Muscle of back (tissue), 11 donors: ENCODE measurements around the gene ARG2. TPM values are rescaled to one million over a fixed set of nuclear protein-coding genes. Genes with fewer than 3 reads are reported as not detected.
A peak's percentile ranks its signal among the peaks of the same experiment; 100 is the strongest.
"Not testable (repeated sequence)": the region's sequence is repeated elsewhere in the genome, so short reads cannot be mapped to it uniquely, and the experiment has no call there.

Source experiments
- DNase-seq, 3 donors: peaks; one replicate each; pipeline versions ENCODE4 v3.0.0 to v3.0.0-alpha.2; 2013
- polyA plus RNA-seq, 10 donors: library from polyadenylated mRNA; unstranded; fragments of 120-200 nt; gene quantifications; one replicate each; pipeline ENCODE4 v1.2.1, GENCODE V29; 2013; ENCODE audit not compliant: insufficient read length in 10 of 10

The ARG2 gene
- polyA plus RNA-seq, 10 donors: 1.0 to 2.8 (median 2.0) TPM

DNA sequence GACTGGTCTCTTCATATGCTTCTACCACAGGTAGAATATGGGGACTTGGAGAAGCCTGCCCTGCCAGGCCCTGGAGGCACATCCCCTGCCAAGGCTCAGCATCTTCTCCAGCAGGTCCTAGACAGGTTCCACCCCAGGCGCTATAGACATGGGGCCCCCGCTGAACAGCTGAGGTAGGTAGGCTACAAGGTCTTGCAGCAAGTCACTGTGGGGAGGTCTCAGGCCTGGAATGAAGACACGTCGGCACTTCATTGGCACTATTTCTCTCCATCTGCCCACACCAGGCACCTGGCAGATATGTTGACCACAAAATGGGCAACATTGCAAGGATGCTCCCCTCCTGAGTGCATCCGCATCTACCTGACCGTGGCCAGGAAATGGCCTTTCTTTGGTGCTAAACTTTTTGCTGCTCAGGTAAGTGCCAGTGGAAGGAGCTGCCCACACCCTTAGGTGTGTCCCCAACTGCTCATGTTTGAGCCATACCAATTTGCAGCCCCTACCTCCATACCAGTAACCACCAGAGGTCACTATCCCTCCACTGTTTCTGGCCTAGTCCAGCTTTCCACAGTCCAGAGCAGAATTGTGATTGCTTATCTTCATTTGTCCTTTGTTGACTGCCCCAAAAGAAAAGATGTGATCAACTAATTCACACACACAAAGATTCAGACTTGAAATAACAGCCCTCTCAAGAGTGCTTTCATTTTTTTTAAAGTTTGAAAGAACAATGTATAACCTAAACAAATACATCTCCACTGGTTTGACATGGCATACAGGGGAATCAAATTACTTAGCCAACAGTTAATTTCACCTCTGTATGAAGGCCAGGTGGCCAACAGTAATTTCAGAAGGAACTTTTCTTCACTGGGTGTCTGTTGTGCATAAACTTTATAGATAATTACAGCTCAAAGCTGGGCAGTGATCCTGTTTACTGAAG, 35.7 kb upstream of the ARG2 start:
- peak; percentile 21 to 50 (median 33) for DNase-seq

DNA sequence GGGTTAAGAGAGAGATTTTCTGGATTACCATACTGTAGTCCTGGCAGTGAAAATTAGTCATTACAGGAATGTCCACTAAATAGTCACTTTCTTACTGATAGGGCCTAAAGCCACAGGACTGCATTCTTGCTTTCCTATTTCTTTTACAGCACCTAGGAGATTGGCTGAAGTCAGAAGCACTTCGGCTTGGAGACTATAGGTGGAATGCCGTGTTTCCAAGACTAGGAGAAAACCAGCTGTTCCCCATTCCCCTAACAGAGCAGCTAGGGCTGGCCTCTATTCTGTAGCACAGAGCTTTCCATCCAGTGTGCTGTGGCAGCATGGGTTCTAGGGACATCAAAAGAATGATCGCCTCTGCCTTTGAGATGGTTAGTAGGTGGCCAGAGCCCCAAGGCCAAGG, 34.7 kb upstream of the ARG2 start:
- no peak for DNase-seq

DNA sequence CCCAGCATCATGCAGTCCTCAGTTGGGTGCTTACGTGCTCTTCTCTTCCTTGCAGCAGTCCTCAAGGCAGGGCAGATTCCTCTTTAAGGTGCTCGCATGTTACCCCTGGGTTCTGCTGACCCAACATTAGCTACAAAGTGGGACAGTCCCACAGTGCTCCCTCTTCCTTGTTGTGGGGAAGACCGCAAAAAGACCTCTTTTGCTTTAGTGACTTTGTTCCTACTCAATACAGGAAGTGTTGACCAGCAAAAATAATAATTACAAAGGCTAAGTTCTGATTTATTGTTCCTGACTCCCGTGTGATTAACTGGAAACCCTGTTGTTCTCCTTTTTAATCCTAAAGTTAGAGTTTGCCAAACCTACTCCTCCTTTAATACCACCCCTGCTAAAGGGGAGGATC, 33.4 kb upstream of the ARG2 start:
- no peak for DNase-seq

- DNase-seq: no peak
Observed at GRCh38 chr14:67589204-67589770, 30.4 kb upstream of the ARG2 start.

- not testable (repeated sequence) for DNase-seq
Observed at GRCh38 chr14:67593650-67594049, 26.1 kb upstream of the ARG2 start.

- DNase-seq: no peak
Observed at GRCh38 chr14:67595392-67595791, 24.3 kb upstream of the ARG2 start.

DNA sequence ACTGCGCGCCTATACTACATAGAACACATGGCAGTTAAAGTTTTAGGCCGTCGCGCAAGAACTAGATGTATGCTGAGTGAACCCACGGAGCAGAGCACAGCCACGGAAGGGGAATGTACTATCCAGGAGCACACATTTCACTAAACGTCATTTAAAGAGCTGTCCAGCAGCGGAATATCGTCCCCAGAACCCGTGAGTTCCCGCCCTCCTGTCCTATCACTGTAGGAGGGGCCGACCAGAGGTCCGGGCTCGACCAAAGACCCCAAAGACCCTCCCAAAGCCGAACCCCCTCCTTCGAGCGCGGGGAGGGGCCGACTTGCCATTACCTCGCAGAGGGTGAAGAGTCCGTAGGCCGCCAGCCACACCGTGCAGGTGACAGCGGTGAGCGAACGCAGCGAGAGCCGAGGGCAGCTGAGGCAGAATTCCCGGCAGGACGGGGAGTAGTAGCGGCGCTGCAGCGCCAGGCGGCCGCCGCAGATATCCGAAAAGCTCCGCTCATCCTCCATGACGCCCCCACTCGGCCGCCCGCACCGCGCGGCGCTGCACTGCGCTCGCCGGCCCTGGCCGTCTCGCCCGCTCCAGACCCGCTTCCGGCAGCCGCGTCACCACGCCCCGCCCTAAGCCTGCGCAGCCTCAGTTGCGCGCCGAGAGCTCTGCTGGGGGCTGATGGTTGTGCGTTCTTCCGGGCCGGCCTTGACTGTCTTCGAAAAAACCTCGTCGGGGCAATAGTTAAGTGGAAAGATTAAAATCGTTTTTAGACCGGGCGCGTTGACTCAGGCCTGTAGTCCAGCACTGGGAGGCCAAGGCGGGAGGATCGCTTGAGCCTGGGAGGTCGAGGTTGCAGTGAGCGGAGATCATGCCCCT, 19.8 kb upstream of the ARG2 start, which contains the start of gene PIGH:
TSS of gene PIGH (minus strand) at position 571 of the 864 bp plus-strand sequence. CDS start at position 506, 65 bp downstream.
- DNase-seq: peak; percentile 84 to 95 (median 90)

DNA sequence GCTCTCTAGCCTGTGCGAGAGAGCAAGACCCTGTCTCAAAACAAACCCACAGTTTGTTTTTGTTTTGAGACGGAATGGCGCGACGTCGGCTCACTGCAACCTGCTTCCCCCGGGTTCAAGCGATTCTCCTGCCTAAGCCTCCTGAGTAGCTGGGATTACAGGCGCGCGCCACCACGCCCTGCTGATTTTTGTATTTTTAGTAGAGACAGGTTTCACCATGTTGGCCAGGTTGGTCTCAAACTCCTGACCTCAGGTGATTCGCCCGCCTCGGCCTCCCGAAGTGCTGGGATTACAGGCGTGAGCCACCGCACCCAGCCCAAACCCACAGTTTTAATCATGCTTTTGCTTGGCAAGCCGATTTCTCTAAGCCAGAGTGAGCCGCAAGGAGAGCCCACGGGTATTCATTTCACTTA, 19.2 kb upstream of the ARG2 start:
- not testable (repeated sequence) for DNase-seq

- no peak for DNase-seq
Observed at GRCh38 chr14:67602076-67602475, 17.6 kb upstream of the ARG2 start.

GRCh38 chr14:67602995-67603545, 16.6 kb upstream of the ARG2 start:
- DNase-seq: no peak

DNA sequence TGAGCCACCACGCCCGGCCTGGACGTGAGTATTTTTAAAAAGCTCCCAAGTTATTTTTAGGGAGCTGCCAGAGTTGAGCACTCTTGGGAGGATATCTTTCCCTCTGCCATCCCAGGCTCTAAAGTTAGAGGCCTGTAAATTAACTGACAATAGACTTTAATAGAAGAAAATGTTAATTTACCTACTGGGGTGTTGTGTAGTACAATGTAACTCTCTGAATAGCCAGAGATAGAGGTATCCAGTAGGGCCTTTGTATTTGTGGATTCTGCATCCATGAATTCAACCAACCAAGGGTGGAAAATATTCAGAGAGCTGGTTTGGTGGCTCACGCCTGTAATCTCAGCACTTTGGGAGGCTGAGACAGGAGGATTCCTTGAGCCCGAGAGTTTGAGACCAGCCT, 12.1 kb upstream of the ARG2 start:
- no peak for DNase-seq

DNA sequence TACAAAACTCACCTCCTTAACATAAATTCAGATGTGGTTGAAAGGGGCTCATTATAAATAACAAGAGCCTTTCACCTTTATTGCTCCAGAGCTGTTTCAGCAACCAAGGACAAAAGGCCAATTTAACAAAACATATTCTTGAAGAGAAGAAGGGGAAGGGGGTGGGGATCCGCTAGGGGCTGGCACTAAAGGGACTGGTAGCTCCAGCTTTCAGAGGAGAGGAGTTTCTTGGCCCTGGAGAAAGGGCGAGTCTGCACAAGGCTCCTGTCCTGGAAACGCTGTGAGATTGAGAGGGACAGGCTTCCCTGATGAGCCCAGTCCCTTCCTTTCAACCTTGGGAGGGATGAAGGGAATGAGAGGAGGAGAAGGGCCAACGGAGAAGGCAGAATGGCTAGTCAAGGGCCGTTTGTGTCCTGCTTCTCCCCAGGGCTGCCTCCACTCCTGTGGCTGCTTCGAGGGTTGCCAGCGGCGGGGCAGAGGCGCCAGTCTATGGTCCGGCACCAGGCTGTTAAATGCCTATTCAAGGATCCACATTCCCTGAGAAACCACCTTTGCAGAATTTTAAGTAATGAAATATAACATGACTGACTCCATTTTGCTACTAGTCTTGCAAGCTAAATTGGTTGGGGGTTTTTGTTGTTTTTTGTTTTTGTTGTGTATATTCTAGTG, 9.9 kb upstream of the ARG2 start:
- DNase-seq: no peak

DNA sequence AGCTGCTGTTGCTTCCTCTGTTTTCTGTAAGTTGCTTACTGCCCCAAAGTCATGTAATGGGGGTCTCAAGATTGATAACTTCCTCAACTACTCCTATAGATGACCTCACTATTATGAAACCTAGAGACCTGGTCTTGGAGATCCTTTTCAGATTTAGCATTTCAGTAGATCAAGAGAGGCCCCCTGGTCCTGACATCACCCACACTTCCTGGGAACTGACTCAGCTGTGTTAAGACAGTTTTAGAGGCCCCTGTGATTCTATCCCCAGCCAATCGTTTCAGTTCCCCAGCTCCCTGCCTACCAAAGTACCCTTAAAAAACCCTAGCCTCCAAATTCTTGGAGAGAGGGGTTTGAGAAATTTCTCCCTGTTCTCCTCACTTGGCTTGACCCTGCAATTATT, 9.2 kb upstream of the ARG2 start:
- no peak for DNase-seq

- peak; percentile 67 to 83 (median 72) for DNase-seq
Observed at GRCh38 chr14:67618617-67619063, 1.1 kb upstream of the ARG2 start.

DNA sequence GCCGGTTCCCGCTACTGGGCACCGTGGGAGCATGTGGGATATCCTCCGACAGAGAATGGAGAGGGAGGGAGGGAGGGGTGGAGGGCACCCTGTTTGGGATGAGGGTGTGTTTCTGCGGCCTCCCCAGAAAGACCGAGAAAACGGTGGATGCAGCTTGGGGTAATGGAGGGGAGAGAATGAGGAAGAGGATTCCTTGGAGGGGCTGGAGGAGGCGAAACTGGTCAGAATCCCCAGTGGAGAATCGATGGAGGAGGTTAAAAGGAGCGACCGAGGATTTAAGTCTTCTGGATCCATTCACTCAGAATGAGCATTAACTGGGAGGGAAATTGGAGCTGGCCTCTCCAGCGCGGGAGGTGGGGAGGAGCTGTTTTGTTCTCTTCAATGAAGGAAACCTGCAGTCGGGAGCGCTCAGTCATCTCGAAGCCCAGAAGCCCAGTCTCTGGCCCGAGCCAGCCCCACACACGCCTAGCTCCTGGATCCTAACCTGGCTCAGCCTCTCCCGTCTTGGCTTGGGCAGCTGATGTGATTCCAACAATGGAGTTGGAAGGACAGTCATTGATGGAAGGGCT, 581 bp downstream of the ARG2 start:
- DNase-seq: peak in 1 of 3 donors; percentile 43

DNA sequence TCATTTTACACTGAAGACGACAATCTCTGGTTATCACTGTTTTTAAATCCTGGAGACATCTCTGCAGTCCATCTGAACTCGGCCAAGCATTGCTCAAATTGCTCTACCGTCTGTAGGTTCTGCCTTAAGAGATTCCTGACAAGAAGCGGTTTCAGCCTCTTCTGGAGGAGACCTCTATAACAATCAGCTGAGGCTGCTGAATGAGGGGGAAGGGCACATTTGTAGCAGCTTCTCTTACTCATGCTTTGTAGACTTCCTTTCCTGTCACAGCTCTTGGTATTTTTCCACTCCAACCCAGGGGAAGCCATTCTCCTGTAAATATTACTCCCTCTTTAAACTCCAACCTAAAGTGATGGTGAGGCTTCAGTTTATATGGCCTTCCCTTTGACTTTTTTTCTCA, 3.0 kb downstream of the ARG2 start:
- peak in 2 of 3 donors; percentile 62 to 70 for DNase-seq

GRCh38 chr14:67623114-67623513, 3.4 kb downstream of the ARG2 start:
- peak in 1 of 3 donors; percentile 43 for DNase-seq

GRCh38 chr14:67626131-67626530, 6.4 kb downstream of the ARG2 start:
- not testable (repeated sequence) for DNase-seq

- DNase-seq: no peak
Observed at GRCh38 chr14:67627519-67627918, 7.8 kb downstream of the ARG2 start.

- DNase-seq: no peak
Observed at GRCh38 chr14:67630186-67630585, 10.5 kb downstream of the ARG2 start.

GRCh38 chr14:67630938-67631337, 11.2 kb downstream of the ARG2 start:
- DNase-seq: no peak
